ENCODE data around the gene REEP1. TPM values are rescaled to one million over a fixed set of nuclear protein-coding genes. Genes with fewer than 3 reads are reported as not detected.

REEP1 gene
- total and polyA plus RNA-seq, 9 of the 15 experiments (the other 6 are each of a cell fraction or from before 2014, with no cell fraction given), result 0.11 to 0.67 (median 0.13) TPM

GRCh38 chr2:86194751-86195054 is 142.7 kb downstream of the REEP1 start (continued):
- no peak for TF ChIP-seq ZBTB40 (IDR thresholded peaks at IDR 0.05)
- TF ChIP-seq ZBTB40 (CRISPR knock-in tag; IDR thresholded peaks at IDR 0.05), result no peak
- no peak for TF ChIP-seq SETDB1 (IDR thresholded peaks at IDR 0.05; ENCODE audit: low read length)
- no peak for TF ChIP-seq THRB (CRISPR knock-in tag; conservative IDR thresholded peaks at IDR 0.05)
- TF ChIP-seq USF2 (CRISPR knock-in tag; IDR thresholded peaks at IDR 0.05), result no peak
- no peak for TF ChIP-seq CLOCK (CRISPR knock-in tag; IDR thresholded peaks at IDR 0.05; ENCODE audit: borderline replicate concordance)
- TF ChIP-seq SIN3A (IDR thresholded peaks at IDR 0.05; ENCODE audit: borderline replicate concordance in 2 of 2, control insufficient read depth in 1 of 2, low read depth in 2 of 2, low read length in 2 of 2), result 0 out of 4 replicates have a peak, but pooled peaks of 1 of the 2 experiments have one; percentile 52
- TF ChIP-seq ZNF644 (tag; IDR thresholded peaks at IDR 0.05; ENCODE audit: low read depth), result no peak
- TF ChIP-seq BRD4 (IDR thresholded peaks at IDR 0.05), result no peak
- no peak for TF ChIP-seq SRSF7 (optimal IDR thresholded peaks at IDR 0.05; ENCODE audit: low read depth, low read length)
- no peak for TF ChIP-seq MEF2A (IDR thresholded peaks at IDR 0.05; ENCODE audit: control insufficient read depth, low read depth, low read length)
- TF ChIP-seq TCFL5 (CRISPR knock-in tag; conservative IDR thresholded peaks at IDR 0.05), result no peak
- no peak for TF ChIP-seq CBX8 (IDR thresholded peaks at IDR 0.05; ENCODE audit: borderline replicate concordance, extremely low read depth, low read depth, low read length, poor library complexity, severe bottlenecking)
- peak; percentile 79 for TF ChIP-seq ZNF143 (CRISPR knock-in tag; IDR thresholded peaks at IDR 0.05)
- no peak for TF ChIP-seq ZNF134 (CRISPR knock-in tag; conservative IDR thresholded peaks at IDR 0.05)
